Measurements from ENCODE around the gene PREX1.

- TF ChIP-seq, protein P1, sequence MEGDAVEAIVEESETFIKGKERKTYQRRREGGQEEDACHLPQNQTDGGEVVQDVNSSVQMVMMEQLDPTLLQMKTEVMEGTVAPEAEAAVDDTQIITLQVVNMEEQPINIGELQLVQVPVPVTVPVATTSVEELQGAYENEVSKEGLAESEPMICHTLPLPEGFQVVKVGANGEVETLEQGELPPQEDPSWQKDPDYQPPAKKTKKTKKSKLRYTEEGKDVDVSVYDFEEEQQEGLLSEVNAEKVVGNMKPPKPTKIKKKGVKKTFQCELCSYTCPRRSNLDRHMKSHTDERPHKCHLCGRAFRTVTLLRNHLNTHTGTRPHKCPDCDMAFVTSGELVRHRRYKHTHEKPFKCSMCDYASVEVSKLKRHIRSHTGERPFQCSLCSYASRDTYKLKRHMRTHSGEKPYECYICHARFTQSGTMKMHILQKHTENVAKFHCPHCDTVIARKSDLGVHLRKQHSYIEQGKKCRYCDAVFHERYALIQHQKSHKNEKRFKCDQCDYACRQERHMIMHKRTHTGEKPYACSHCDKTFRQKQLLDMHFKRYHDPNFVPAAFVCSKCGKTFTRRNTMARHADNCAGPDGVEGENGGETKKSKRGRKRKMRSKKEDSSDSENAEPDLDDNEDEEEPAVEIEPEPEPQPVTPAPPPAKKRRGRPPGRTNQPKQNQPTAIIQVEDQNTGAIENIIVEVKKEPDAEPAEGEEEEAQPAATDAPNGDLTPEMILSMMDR (conservative IDR thresholded peaks at IDR 0.05): no peak
- TF ChIP-seq EZH2 (IDR thresholded peaks at IDR 0.05; ENCODE audit: low read depth): no peak
These were observed 111.7 kb downstream of the PREX1 start for GRCh38 chr20:48716086-48716485.

All from PC-9 (cell line).